Keratinocyte (primary cell): ENCODE data around the gene MMP23B. TPM values are rescaled to one million over a fixed set of nuclear protein-coding genes. Genes with fewer than 3 reads are reported as not detected.

Source experiments
- DNase-seq: peaks from one replicate; pipeline ENCODE4 v3.0.0-alpha.2; 2011; ENCODE audit warnings: low read depth, missing footprints, low spot score
- FAIRE-seq: peaks from 2 replicates; lab custom pipeline; 2011; peaks lifted over from hg19 to GRCh38; lab: Jason Lieb, UNC
- H2AFZ ChIP-seq: 2 replicates; pipeline ENCODE4 v1.6.0; 2012; ENCODE audit warnings: low read length, control low read depth, inconsistent platforms; ENCODE audit not compliant: control insufficient read depth
- H3K27ac ChIP-seq: 2 replicates; pipeline ENCODE4 v1.5.1; 2011; ENCODE audit warnings: low read length; ENCODE audit not compliant: control insufficient read depth, insufficient read depth
- H3K27me3 ChIP-seq: 3 replicates; pipeline ENCODE4 v1.6.0; 2011; ENCODE audit warnings: low read length; ENCODE audit not compliant: control insufficient read depth, insufficient read depth; ENCODE audit errors: extremely low read depth
- H3K36me3 ChIP-seq, 2 experiments: 2 replicates in 1 of 2; 3 replicates in 1 of 2; pipeline ENCODE4 v1.5.1; 2011; ENCODE audit warnings: low read length in 2 of 2, mild to moderate bottlenecking in 1 of 2; ENCODE audit not compliant: control insufficient read depth in 2 of 2, insufficient read depth in 2 of 2; ENCODE audit errors: extremely low read depth in 1 of 2
- H3K4me1 ChIP-seq: 3 replicates; pipeline ENCODE4 v1.5.1; 2011; ENCODE audit warnings: low read length; ENCODE audit not compliant: control insufficient read depth, insufficient read depth; ENCODE audit errors: extremely low read depth
- H3K4me2 ChIP-seq: 3 replicates; pipeline ENCODE4 v1.6.0; 2011; ENCODE audit warnings: low read depth, low read length; ENCODE audit not compliant: control insufficient read depth, insufficient read depth; ENCODE audit errors: extremely low read depth
- H3K4me3 ChIP-seq, 3 experiments: fragments of 200-600 bp in 1 of 3; sonication (generic) in 1 of 3; 2 replicates in 2 of 3; 3 replicates in 1 of 3; pipeline ENCODE4 v1.5.1; 2011 to 2016; ENCODE audit warnings: low read length in 3 of 3, mild to moderate bottlenecking in 3 of 3, control low read depth in 2 of 3, inconsistent platforms in 1 of 3, low read depth in 1 of 3, mixed read lengths in 1 of 3, mixed run types in 1 of 3, moderate library complexity in 1 of 3; ENCODE audit not compliant: control insufficient read depth in 2 of 3, insufficient read depth in 2 of 3; ENCODE audit errors: extremely low read depth in 1 of 3
- H3K79me2 ChIP-seq: 2 replicates; pipeline ENCODE4 v1.6.0; 2012; ENCODE audit warnings: low read length; ENCODE audit not compliant: control insufficient read depth, insufficient read depth
- H3K9ac ChIP-seq: 3 replicates; pipeline ENCODE4 v1.6.0; 2011; ENCODE audit warnings: low read length; ENCODE audit not compliant: control insufficient read depth, insufficient read depth; ENCODE audit errors: extremely low read depth
- H3K9me1 ChIP-seq: 3 replicates; pipeline ENCODE4 v1.6.0; 2011; ENCODE audit warnings: low read length; ENCODE audit not compliant: control insufficient read depth, insufficient read depth; ENCODE audit errors: extremely low read depth
- H3K9me3 ChIP-seq: 2 replicates; pipeline ENCODE4 v1.5.1; 2012; ENCODE audit warnings: low read depth, low read length; ENCODE audit not compliant: control insufficient read depth
- H4K20me1 ChIP-seq: 3 replicates; pipeline ENCODE4 v1.6.0; 2011; ENCODE audit warnings: low read length; ENCODE audit not compliant: control insufficient read depth, insufficient read depth; ENCODE audit errors: extremely low read depth
- EZH2 ChIP-seq: IDR thresholded peaks from one replicate; pipeline ENCODE4 v1.6.1; 2012; ENCODE audit warnings: inconsistent platforms, mild to moderate bottlenecking, low read length, moderate library complexity
- dilution Hi-C: fragments of 300-500 bp; cut with MboI; formaldehyde crosslinking; loops from one replicate; pipeline ENCODE4 v1.7.0; 2020; ENCODE audit warnings: low sequenced_read_pairs; ENCODE audit not compliant: extremely low pct_ligation_motif_present
- polyA plus RNA-seq, 5 experiments: library from polyadenylated mRNA; depleted of rRNA in 3 of 5; stranded (reverse) in 3 of 5; stranded (forward) in 1 of 5; unstranded in 1 of 5; fragments of >200 nt; gene quantifications; 1 replicate in 1 of 5; 2 replicates in 3 of 5; 3 replicates in 1 of 5; pipeline versions ENCODE4 v1.2.1 to v1.2.3, GENCODE V29; 2011 to 2012; ENCODE audit warnings: missing spikeins in 2 of 5, low read depth in 1 of 5, low replicate concordance in 1 of 5
- TF ChIP-seq, protein P1 (sequence below), 3 experiments: IDR thresholded peaks in 1 of 3; conservative IDR thresholded peaks in 1 of 3; optimal IDR thresholded peaks in 1 of 3; 2 replicates in 2 of 3; 3 replicates in 1 of 3; pipeline versions ENCODE3 to v1.5.1; 2011; ENCODE audit warnings: low read length in 3 of 3, mild to moderate bottlenecking in 3 of 3, moderate library complexity in 2 of 3, control low read depth in 1 of 3, inconsistent platforms in 1 of 3; ENCODE audit not compliant: insufficient read depth in 2 of 3; ENCODE audit errors: extremely low read depth in 1 of 3

Gene MMP23B
- polyA plus RNA-seq, 1 donor (not counting 4 experiments of a cell fraction or from before 2014, with no cell fraction given), result not detected

DNA sequence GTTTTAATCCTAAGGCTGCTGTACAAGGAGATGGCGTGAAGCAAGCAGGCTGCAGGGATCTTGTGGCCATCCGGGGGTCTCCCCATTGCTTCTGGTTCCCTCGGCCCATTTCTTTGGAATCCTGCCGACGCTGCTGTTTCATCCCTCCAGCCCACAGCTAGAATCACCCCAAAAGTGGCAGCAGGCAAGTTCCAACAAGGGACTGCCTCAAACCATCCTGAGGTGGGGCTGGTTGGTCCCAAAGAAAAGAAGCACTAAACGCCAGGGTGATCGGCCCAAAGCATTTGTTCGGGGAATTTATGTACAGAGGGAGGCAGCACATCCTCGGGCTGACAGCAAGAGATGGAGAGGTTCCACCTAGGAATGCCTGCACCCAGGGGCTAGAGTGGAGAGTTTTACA is 21.2 kb upstream of the MMP23B start:
- Histone ChIP-seq H2AFZ (no peak overlapping the region), H3K27me3 (no peaks in the 10 kb centered on the region), H3K4me3 (no peak overlapping the region), H4K20me1 (no peaks in the 10 kb centered on the region), H3K9me3 (no peaks in the 10 kb centered on the region), H3K9ac (no peak overlapping the region), H3K79me2 (peaks cover 6% of the 10 kb centered on the region), H3K4me2 (no peak overlapping the region), H3K27ac (no peak overlapping the region), H3K4me1 (peaks cover 11% of the 10 kb centered on the region), H3K36me3 (no peaks in the 10 kb centered on the region), H3K9me1 (no peaks in the 10 kb centered on the region)
- no peak for DNase-seq
- dilution Hi-C loops, result no loop called here
- TF ChIP-seq, protein P1, sequence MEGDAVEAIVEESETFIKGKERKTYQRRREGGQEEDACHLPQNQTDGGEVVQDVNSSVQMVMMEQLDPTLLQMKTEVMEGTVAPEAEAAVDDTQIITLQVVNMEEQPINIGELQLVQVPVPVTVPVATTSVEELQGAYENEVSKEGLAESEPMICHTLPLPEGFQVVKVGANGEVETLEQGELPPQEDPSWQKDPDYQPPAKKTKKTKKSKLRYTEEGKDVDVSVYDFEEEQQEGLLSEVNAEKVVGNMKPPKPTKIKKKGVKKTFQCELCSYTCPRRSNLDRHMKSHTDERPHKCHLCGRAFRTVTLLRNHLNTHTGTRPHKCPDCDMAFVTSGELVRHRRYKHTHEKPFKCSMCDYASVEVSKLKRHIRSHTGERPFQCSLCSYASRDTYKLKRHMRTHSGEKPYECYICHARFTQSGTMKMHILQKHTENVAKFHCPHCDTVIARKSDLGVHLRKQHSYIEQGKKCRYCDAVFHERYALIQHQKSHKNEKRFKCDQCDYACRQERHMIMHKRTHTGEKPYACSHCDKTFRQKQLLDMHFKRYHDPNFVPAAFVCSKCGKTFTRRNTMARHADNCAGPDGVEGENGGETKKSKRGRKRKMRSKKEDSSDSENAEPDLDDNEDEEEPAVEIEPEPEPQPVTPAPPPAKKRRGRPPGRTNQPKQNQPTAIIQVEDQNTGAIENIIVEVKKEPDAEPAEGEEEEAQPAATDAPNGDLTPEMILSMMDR (optimal IDR thresholded peaks at IDR 0.05 in 1 of 3, IDR thresholded peaks at IDR 0.05 in 1 of 3, conservative IDR thresholded peaks at IDR 0.05 in 1 of 3; ENCODE audit: extremely low read depth in 1 of 3, insufficient read depth in 2 of 3, low read length in 3 of 3), result no peak
- TF ChIP-seq EZH2, result no peak
- FAIRE-seq, result no peak

GRCh38 chr1:1612104-1612400 is 19.9 kb upstream of the MMP23B start:
- peaks cover 13% of the 10 kb centered on the region for H3K79me2 ChIP-seq
- TF ChIP-seq, protein P1 (optimal IDR thresholded peaks at IDR 0.05 in 1 of 3, IDR thresholded peaks at IDR 0.05 in 1 of 3, conservative IDR thresholded peaks at IDR 0.05 in 1 of 3; ENCODE audit: extremely low read depth in 1 of 3, insufficient read depth in 2 of 3, low read length in 3 of 3), result no peak
- no peak for TF ChIP-seq EZH2
- H3K27ac ChIP-seq, result no peak overlapping the region
- no peaks in the 10 kb centered on the region for H3K9me1 ChIP-seq
- dilution Hi-C loops, result no loop called here
- no peaks in the 10 kb centered on the region for H3K36me3 ChIP-seq
- H2AFZ ChIP-seq, result no peak overlapping the region
- H3K4me2 ChIP-seq, result no peak overlapping the region
- peaks cover 18% of the 10 kb centered on the region for H3K4me1 ChIP-seq
- no peaks in the 10 kb centered on the region for H4K20me1 ChIP-seq
- FAIRE-seq, result no peak
- DNase-seq, result no peak
- no peaks in the 10 kb centered on the region for H3K27me3 ChIP-seq
- H3K9me3 ChIP-seq, result no peaks in the 10 kb centered on the region
- H3K4me3 ChIP-seq, result no peak overlapping the region
- no peak overlapping the region for H3K9ac ChIP-seq
